ENCODE results near the gene CRACR2B.
A peak's percentile ranks its signal among the peaks of the same experiment; 100 is the strongest.

CRACR2B gene

GRCh38 chr11:824942-825341 lies 2.8 kb upstream of the CRACR2B start:
- Histone ChIP-seq H3K9me3 (ENCODE audit: low read length) (no peaks in the 10 kb centered on the region), H3K4me1 (ENCODE audit: insufficient read depth, low read length) (peaks cover 31% of the 10 kb centered on the region), H3K4me3 (ENCODE audit: low read depth in 1 of 2, low read length in 2 of 2) (no peak overlapping the region), H3K9ac (ENCODE audit: low read length) (no peak overlapping the region), H3K27me3 (ENCODE audit: control insufficient read depth in 1 of 2, insufficient read depth in 2 of 2, low read length in 2 of 2) (peaks cover 36 to 55% of the 10 kb centered on the region in 2 donors), H3K27ac (ENCODE audit: low read depth, low read length) (no peak overlapping the region), H3K36me3 (ENCODE audit: insufficient read depth, low read length) (peaks cover 21% of the 10 kb centered on the region)

DNA sequence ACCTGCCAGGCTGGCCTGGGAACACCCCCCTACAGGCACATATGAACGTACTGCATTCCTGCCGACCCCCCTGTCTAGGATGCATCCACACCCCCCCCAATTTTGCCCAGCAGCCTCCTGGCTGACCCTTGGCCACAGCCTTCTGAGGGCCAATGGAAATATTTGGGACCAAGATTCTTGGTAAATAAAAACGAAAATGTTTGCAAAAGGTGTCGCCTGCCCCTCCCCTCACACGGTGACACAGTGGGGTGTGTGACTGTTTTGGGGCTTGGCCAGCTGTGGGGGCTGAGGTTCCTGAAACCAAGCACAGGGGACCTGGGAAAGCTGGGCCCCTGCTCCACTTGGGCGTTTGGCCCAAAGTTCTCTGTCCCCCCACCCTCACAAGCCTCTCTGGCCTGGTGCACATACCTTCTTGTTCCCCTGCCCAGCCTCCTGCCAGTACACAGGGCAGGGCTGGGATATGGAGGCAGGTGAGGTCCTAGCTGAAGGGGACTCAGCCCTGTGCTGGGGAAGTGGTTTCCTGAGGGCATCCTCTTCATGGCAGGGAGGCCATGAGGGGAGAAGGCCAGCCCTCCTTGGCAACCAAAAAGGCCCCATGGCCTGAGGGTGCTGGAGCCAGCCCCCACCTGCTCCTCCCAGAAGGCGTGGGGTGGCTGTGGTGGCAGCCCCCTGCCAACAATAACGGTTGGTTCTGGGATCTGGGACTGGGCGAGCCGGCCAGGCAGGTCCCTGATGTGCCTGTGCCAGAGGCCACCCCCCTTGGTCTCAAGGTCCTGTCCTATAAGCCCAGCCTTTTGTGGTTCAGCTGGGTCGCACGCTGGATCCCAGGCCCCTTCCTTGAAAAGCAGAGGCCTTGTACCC lies 2.1 kb upstream of the CRACR2B start:
- H3K27ac ChIP-seq (ENCODE audit: low read depth, low read length) = no peak overlapping the region
- H3K4me1 ChIP-seq (ENCODE audit: insufficient read depth, low read length) = peaks cover 30% of the 10 kb centered on the region
- no peak overlapping the region for H3K9ac ChIP-seq (ENCODE audit: low read length)
- H3K27me3 ChIP-seq (ENCODE audit: control insufficient read depth in 1 of 2, insufficient read depth in 2 of 2, low read length in 2 of 2) = peaks cover 36 to 62% of the 10 kb centered on the region in 2 donors
- H3K4me3 ChIP-seq (ENCODE audit: low read depth in 1 of 2, low read length in 2 of 2) = no peak overlapping the region
- no peaks in the 10 kb centered on the region for H3K9me3 ChIP-seq (ENCODE audit: low read length)
- peaks cover 21% of the 10 kb centered on the region for H3K36me3 ChIP-seq (ENCODE audit: insufficient read depth, low read length)

- H3K4me3 ChIP-seq (ENCODE audit: low read depth in 1 of 2, low read length in 2 of 2) = no peak overlapping the region
- no peak overlapping the region for H3K27ac ChIP-seq (ENCODE audit: low read depth, low read length)
- H3K9ac ChIP-seq (ENCODE audit: low read length) = no peak overlapping the region
These were observed 1.5 kb upstream of the CRACR2B start for GRCh38 chr11:826227-826621.

DNA sequence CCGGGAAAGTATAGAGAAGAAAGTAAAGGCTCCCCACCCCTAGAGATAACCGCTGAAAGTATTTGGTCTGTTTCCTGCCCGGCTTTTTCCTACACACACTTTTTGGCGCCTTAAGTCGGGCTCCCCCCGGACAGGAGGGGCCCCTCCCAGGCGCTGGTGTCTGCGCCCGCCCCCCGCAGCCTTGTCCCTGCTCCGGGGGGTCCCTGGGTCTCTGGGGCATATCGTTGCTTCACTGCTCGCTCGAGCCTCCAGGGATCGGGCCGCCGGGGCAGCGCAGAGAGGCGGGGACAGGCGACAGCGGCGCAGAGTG lies 928 bp upstream of the CRACR2B start:
- peak overlapping the region in 1 of 2 donors; percentile 32 for H3K4me3 ChIP-seq (ENCODE audit: low read depth in 1 of 2, low read length in 2 of 2)
- H3K27ac ChIP-seq (ENCODE audit: low read depth, low read length) = no peak overlapping the region
- no peak overlapping the region for H3K9ac ChIP-seq (ENCODE audit: low read length)
- H3K36me3 ChIP-seq (ENCODE audit: insufficient read depth, low read length) = peaks cover 21% of the 10 kb centered on the region
- peaks cover 36 to 74% of the 10 kb centered on the region in 2 donors for H3K27me3 ChIP-seq (ENCODE audit: control insufficient read depth in 1 of 2, insufficient read depth in 2 of 2, low read length in 2 of 2)
- no peaks in the 10 kb centered on the region for H3K9me3 ChIP-seq (ENCODE audit: low read length)
- H3K4me1 ChIP-seq (ENCODE audit: insufficient read depth, low read length) = peaks cover 18% of the 10 kb centered on the region

More at GRCh38 chr11:826227-826621, 1.5 kb upstream of the CRACR2B start:
- Histone ChIP-seq H3K4me1 (ENCODE audit: insufficient read depth, low read length) (peaks cover 23% of the 10 kb centered on the region), H3K27me3 (ENCODE audit: control insufficient read depth in 1 of 2, insufficient read depth in 2 of 2, low read length in 2 of 2) (peaks cover 36 to 68% of the 10 kb centered on the region in 2 donors), H3K9me3 (ENCODE audit: low read length) (no peaks in the 10 kb centered on the region), H3K36me3 (ENCODE audit: insufficient read depth, low read length) (peaks cover 21% of the 10 kb centered on the region)

- no peak overlapping the region for H3K9ac ChIP-seq (ENCODE audit: low read length)
- H3K4me1 ChIP-seq (ENCODE audit: insufficient read depth, low read length) = peaks cover 19% of the 10 kb centered on the region
- H3K36me3 ChIP-seq (ENCODE audit: insufficient read depth, low read length) = peaks cover 21% of the 10 kb centered on the region
- peaks cover 36 to 79% of the 10 kb centered on the region in 2 donors for H3K27me3 ChIP-seq (ENCODE audit: control insufficient read depth in 1 of 2, insufficient read depth in 2 of 2, low read length in 2 of 2)
- H3K27ac ChIP-seq (ENCODE audit: low read depth, low read length) = no peak overlapping the region
- no peaks in the 10 kb centered on the region for H3K9me3 ChIP-seq (ENCODE audit: low read length)
- H3K4me3 ChIP-seq (ENCODE audit: low read depth in 1 of 2, low read length in 2 of 2) = peak overlapping the region in 1 of 2 donors; percentile 32
These were observed 398 bp upstream of the CRACR2B start for GRCh38 chr11:827146-827896.

DNA sequence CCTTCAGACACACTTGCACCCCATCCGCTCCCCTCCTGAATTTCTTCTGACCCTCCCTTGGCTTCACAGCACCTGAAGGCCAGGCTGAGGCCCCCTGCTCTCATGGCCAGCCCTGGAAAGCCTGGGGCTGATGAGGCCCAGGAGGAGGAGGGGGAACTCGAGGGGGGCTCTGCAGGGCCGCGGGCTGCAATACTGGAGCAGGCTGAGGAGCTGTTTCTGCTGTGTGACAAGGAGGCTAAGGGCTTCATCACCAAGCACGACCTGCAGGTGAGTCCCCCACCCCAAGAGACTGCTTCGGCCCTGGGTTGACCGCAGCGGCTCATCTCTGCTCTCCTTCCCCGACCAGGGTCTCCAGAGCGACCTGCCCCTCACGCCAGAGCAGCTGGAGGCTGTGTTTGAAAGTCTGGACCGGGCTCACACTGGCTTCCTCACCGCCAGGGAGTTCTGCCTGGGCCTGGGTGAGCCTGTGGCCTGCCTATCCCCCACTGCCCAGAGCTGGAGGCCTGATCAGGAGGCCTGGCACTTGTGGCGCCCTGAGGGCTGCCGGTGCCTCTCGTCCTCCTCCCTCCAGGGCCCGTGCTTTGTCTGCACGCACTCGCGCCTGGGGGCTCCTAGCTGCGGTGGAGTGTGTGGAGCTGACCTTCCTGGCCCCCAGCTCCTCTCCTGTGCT lies 922 bp downstream of the CRACR2B start:
- H3K9ac ChIP-seq (ENCODE audit: low read length) = no peak overlapping the region
- H3K27me3 ChIP-seq (ENCODE audit: control insufficient read depth in 1 of 2, insufficient read depth in 2 of 2, low read length in 2 of 2) = peaks cover 36 to 81% of the 10 kb centered on the region in 2 donors
- H3K4me3 ChIP-seq (ENCODE audit: low read depth in 1 of 2, low read length in 2 of 2) = no peak overlapping the region

DNA sequence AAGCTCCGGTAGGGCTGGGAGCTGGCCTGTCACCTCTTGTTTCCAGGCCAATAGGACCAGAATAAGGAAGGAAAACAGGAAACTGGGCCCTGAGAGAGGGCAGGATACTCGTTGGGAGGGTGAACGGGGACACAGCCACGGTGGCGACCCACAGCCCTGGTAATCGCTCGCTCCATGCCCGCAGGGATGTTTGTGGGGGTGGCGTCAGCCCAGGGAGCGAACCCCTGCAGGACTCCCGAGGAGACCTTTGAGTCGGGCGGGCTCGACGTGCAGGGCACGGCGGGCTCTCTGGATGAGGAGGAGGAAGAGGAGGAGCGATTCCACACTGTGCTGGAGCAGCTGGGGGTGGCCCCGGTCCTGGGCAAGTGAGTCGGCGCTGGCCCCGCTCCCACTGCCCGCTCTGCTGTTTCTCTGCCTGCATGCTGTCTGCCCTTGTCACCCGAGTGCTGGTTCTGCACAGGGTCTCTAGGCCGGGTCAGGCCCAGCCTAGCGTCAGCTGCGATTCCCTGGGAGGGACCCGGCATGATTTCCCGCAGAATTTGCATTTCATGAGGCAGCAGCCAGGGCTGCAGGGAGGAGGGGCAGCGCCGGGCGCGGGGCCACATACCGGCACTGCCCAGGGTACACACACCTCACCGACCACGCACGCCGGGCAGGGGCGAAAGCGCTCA lies 1.6 kb downstream of the CRACR2B start:
- Histone ChIP-seq H3K27ac (ENCODE audit: low read depth, low read length) (no peak overlapping the region), H3K9ac (ENCODE audit: low read length) (no peak overlapping the region), H3K36me3 (ENCODE audit: insufficient read depth, low read length) (peaks cover 15% of the 10 kb centered on the region), H3K9me3 (ENCODE audit: low read length) (no peaks in the 10 kb centered on the region), H3K27me3 (ENCODE audit: control insufficient read depth in 1 of 2, insufficient read depth in 2 of 2, low read length in 2 of 2) (peaks cover 36 to 81% of the 10 kb centered on the region in 2 donors), H3K4me1 (ENCODE audit: insufficient read depth, low read length) (peaks cover 26% of the 10 kb centered on the region), H3K4me3 (ENCODE audit: low read depth in 1 of 2, low read length in 2 of 2) (peak overlapping the region; percentile 27 to 38)

More for the DNA sequence above, 922 bp downstream of the CRACR2B start:
- no peak overlapping the region for H3K27ac ChIP-seq (ENCODE audit: low read depth, low read length)
- peaks cover 21% of the 10 kb centered on the region for H3K36me3 ChIP-seq (ENCODE audit: insufficient read depth, low read length)
- H3K9me3 ChIP-seq (ENCODE audit: low read length) = no peaks in the 10 kb centered on the region
- peaks cover 21% of the 10 kb centered on the region for H3K4me1 ChIP-seq (ENCODE audit: insufficient read depth, low read length)

DNA sequence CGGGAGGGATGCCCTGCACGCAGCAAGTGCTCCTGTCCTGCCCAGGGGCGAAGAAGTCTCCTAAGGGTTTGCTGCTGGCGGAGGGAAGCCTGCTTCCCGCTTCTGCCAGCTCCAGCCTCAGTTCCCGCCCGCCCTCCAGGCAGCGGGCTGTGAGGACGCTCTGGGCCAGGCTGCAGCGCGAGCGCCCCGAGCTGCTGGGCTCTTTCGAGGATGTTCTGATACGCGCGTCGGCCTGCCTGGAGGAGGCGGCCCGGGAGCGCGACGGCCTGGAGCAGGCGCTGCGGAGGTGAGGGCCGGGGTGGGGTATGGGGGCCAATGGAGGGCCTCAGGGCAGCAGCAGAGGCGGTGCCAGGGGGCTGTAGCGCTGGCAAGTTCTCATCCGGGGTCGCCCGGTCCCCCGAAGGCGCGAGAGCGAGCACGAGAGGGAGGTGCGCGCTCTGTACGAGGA lies 2.2 kb downstream of the CRACR2B start:
- Histone ChIP-seq H3K36me3 (ENCODE audit: insufficient read depth, low read length) (peaks cover 10% of the 10 kb centered on the region), H3K9me3 (ENCODE audit: low read length) (no peaks in the 10 kb centered on the region), H3K4me1 (ENCODE audit: insufficient read depth, low read length) (peaks cover 32% of the 10 kb centered on the region), H3K9ac (ENCODE audit: low read length) (no peak overlapping the region), H3K27me3 (ENCODE audit: control insufficient read depth in 1 of 2, insufficient read depth in 2 of 2, low read length in 2 of 2) (peaks cover 36 to 76% of the 10 kb centered on the region in 2 donors), H3K4me3 (ENCODE audit: low read depth in 1 of 2, low read length in 2 of 2) (peak overlapping the region; percentile 27 to 38), H3K27ac (ENCODE audit: low read depth, low read length) (no peak overlapping the region)

- Histone ChIP-seq H3K4me1 (ENCODE audit: insufficient read depth, low read length) (peaks cover 36% of the 10 kb centered on the region), H3K36me3 (ENCODE audit: insufficient read depth, low read length) (peaks cover 3% of the 10 kb centered on the region), H3K9me3 (ENCODE audit: low read length) (no peaks in the 10 kb centered on the region), H3K27me3 (ENCODE audit: control insufficient read depth in 1 of 2, insufficient read depth in 2 of 2, low read length in 2 of 2) (peaks cover 30 to 70% of the 10 kb centered on the region in 2 donors), H3K9ac (ENCODE audit: low read length) (no peak overlapping the region), H3K27ac (ENCODE audit: low read depth, low read length) (no peak overlapping the region), H3K4me3 (ENCODE audit: low read depth in 1 of 2, low read length in 2 of 2) (peak overlapping the region; percentile 27 to 38)
These were observed 2.8 kb downstream of the CRACR2B start for GRCh38 chr11:830295-831117.

DNA sequence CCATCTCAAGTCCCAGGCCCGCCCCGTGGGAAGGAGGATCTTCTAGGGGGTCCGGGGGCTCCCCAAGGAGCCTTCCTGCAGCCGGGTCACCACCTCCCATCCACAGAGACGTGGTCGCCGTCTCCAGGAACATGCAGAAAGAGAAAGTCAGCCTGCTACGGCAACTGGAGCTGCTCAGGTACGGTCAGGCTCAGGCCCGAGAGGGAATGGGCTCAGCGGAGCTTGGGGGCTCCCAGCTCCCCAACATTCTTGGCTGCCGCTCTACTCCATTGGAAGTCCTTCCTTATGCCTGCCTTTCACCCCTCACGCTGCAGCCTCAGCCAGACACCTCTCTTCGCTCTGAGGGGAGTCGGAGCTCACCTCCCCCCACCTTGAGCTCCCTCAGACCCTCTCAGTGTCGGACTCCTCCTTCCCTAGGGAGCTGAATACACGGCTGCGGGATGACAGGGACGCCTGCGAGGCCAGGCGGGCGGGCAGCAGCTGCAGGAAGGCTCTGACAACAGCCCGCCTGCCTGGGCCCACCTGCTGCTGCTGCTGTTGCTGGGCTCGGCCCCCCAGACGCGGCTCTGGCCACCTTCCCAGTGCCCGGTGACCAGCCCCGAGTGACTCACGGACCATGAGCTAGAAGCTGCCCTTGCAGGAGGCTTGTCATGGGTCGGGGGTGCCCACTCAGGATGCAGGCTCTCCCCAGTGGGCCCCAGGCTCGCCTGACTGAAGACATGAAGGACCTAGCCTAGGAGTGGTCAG lies 3.6 kb downstream of the CRACR2B start:
- peaks cover 36% of the 10 kb centered on the region for H3K4me1 ChIP-seq (ENCODE audit: insufficient read depth, low read length)
- H3K27me3 ChIP-seq (ENCODE audit: control insufficient read depth in 1 of 2, insufficient read depth in 2 of 2, low read length in 2 of 2) = peaks cover 26 to 62% of the 10 kb centered on the region in 2 donors

More for the DNA sequence above, 3.6 kb downstream of the CRACR2B start:
- Histone ChIP-seq H3K4me3 (ENCODE audit: low read depth in 1 of 2, low read length in 2 of 2) (no peak overlapping the region), H3K27ac (ENCODE audit: low read depth, low read length) (no peak overlapping the region), H3K36me3 (ENCODE audit: insufficient read depth, low read length) (peaks cover 3% of the 10 kb centered on the region), H3K9ac (ENCODE audit: low read length) (no peak overlapping the region), H3K9me3 (ENCODE audit: low read length) (no peaks in the 10 kb centered on the region)
